MCF 10A (cell line): ENCODE data around the gene TM7SF3. TPM values are rescaled to one million over a fixed set of nuclear protein-coding genes. Genes with fewer than 3 reads are reported as not detected.

Source experiments
- BruUV-seq: library from RNA; stranded (reverse); fragments of 400-500 nt; replicated peaks from 2 replicates; lab custom pipeline; 2021; lab: Mats Ljungman, UMichigan
- CTCF ChIA-PET: fragments of 300-600 bp; sonication (Branson Sonifier 250); formaldehyde crosslinking; extraction: SDS; loops from one replicate; lab custom pipeline; 2021; ENCODE audit warnings: antibody characterized with exemption, inconsistent platforms; lab: Yijun Ruan, JAX
- POLR2A ChIA-PET: fragments of 300-600, 350-650 bp; sonication (Branson Sonifier 250); formaldehyde crosslinking; extraction: SDS; loops from one replicate; lab custom pipeline; 2020; ENCODE audit warnings: antibody characterized with exemption, inconsistent platforms; lab: Yijun Ruan, JAX
- DNase-seq: peaks from one replicate; pipeline ENCODE4 v3.0.0-alpha.2; 2018; ENCODE audit not compliant: unreplicated experiment
- H3K27ac Mint-ChIP-seq: one replicate; pipeline ENCODE4 v1.8.0; 2022; ENCODE audit warnings: mild to moderate bottlenecking, low read depth, mixed read lengths; ENCODE audit not compliant: unreplicated experiment
- H3K27me3 Mint-ChIP-seq: one replicate; pipeline ENCODE4 v1.8.0; 2022; ENCODE audit warnings: mixed read lengths; ENCODE audit not compliant: insufficient read depth, unreplicated experiment
- H3K36me3 Mint-ChIP-seq: one replicate; pipeline ENCODE4 v1.8.0; 2022; ENCODE audit warnings: mild to moderate bottlenecking, moderate library complexity, mixed read lengths; ENCODE audit not compliant: insufficient read depth, unreplicated experiment
- H3K4me1 Mint-ChIP-seq: one replicate; pipeline ENCODE4 v1.8.0; 2022; ENCODE audit warnings: mixed read lengths; ENCODE audit not compliant: insufficient read depth, unreplicated experiment
- H3K4me3 Mint-ChIP-seq: one replicate; pipeline ENCODE4 v1.8.0; 2022; ENCODE audit warnings: mild to moderate bottlenecking, moderate library complexity, mixed read lengths; ENCODE audit not compliant: unreplicated experiment
- H3K9me3 Mint-ChIP-seq: one replicate; pipeline ENCODE4 v1.8.0; 2022; ENCODE audit warnings: mixed read lengths; ENCODE audit not compliant: unreplicated experiment
- CTCF ChIP-seq: fragments of 200-600 bp; IDR thresholded peaks from one replicate; pipeline ENCODE4 v1.8.0; 2022; ENCODE audit warnings: antibody characterized with exemption, mild to moderate bottlenecking; ENCODE audit not compliant: unreplicated experiment
- intact Hi-C: fragments of 100-400 bp; cut with micrococcal nuclease; formaldehyde crosslinking; loops from 2 replicates; pipeline ENCODE4 v1.14.1; 2022
- total RNA-seq: library from RNA; stranded (reverse); gene quantifications from 2 replicates; pipeline ENCODE4 v1.2.3, GENCODE V29; 2022

The TM7SF3 gene
- total RNA-seq, 1 experiment from 2014 or later = 119 TPM

- BruUV-seq = no TSS peak
- peak; percentile 33 for DNase-seq
- intact Hi-C loops = no loop called here
- ChIA-PET CTCF (interaction anchor here (0.7 kb wide), 1 partner anchor 77 kb away, joined by 3 read pairs; no protein-coding TSS in a partner anchor), POLR2A (no interaction called here)
- Mint-ChIP-seq H3K36me3 (peaks cover 89% of the 10 kb centered on the region), H3K27me3 (no peaks in the 10 kb centered on the region), H3K4me1 (no peaks in the 10 kb centered on the region), H3K9me3 (no peaks in the 10 kb centered on the region), H3K27ac (no peak overlapping the region), H3K4me3 (no peak overlapping the region)
- TF ChIP-seq CTCF = no peak
Observed at GRCh38 chr12:26987634-26988424, 26.4 kb downstream of the TM7SF3 start.

GRCh38 chr12:26982866-26983265, 31.3 kb downstream of the TM7SF3 start:
- no peak overlapping the region for H3K4me3 Mint-ChIP-seq
- CTCF ChIA-PET = no interaction called here
- no peaks in the 10 kb centered on the region for H3K4me1 Mint-ChIP-seq
- TF ChIP-seq CTCF = no peak
- peaks cover 86% of the 10 kb centered on the region for H3K36me3 Mint-ChIP-seq
- H3K27ac Mint-ChIP-seq = no peak overlapping the region
- POLR2A ChIA-PET = no interaction called here
- no peak for DNase-seq
- H3K27me3 Mint-ChIP-seq = no peaks in the 10 kb centered on the region
- no peaks in the 10 kb centered on the region for H3K9me3 Mint-ChIP-seq
- intact Hi-C loops = no loop called here
- no TSS peak for BruUV-seq

GRCh38 chr12:26979733-26980132, 34.5 kb downstream of the TM7SF3 start:
- CTCF ChIA-PET = no interaction called here
- TF ChIP-seq CTCF = no peak
- H3K4me3 Mint-ChIP-seq = no peak overlapping the region
- DNase-seq = no peak
- POLR2A ChIA-PET = no interaction called here
- H3K27ac Mint-ChIP-seq = no peak overlapping the region
- peaks cover 83% of the 10 kb centered on the region for H3K36me3 Mint-ChIP-seq
- no peaks in the 10 kb centered on the region for H3K9me3 Mint-ChIP-seq
- no peaks in the 10 kb centered on the region for H3K4me1 Mint-ChIP-seq
- H3K27me3 Mint-ChIP-seq = no peaks in the 10 kb centered on the region
- BruUV-seq = no TSS peak
- intact Hi-C loops = no loop called here

GRCh38 chr12:26978801-26979200, 35.4 kb downstream of the TM7SF3 start:
- Mint-ChIP-seq H3K27me3 (no peaks in the 10 kb centered on the region), H3K9me3 (no peaks in the 10 kb centered on the region), H3K36me3 (peaks cover 81% of the 10 kb centered on the region), H3K4me3 (no peak overlapping the region), H3K4me1 (no peaks in the 10 kb centered on the region), H3K27ac (no peak overlapping the region)
- no TSS peak for BruUV-seq
- ChIA-PET POLR2A (interaction anchor here (0.7 kb wide), 1 partner anchor 434 kb away, joined by 3 read pairs; no protein-coding TSS in a partner anchor), CTCF (interaction anchor here (0.6 to 0.7 kb wide), 4 partner anchors 30 to 544 kb away, joined by 3 read pairs; no protein-coding TSS in a partner anchor)
- no peak for DNase-seq
- no peak for TF ChIP-seq CTCF
- intact Hi-C loops = no loop called here
